GM11168 (cell line): ENCODE data around the gene NXPH3.

ENCODE experiments used
- in situ Hi-C: fragments of 300-500 bp; cut with MboI; formaldehyde crosslinking; loops from one replicate; pipeline ENCODE4 v1.12.0; 2022; ENCODE audit warnings: low sequenced_read_pairs; ENCODE audit not compliant: unreplicated experiment

Gene NXPH3

DNA sequence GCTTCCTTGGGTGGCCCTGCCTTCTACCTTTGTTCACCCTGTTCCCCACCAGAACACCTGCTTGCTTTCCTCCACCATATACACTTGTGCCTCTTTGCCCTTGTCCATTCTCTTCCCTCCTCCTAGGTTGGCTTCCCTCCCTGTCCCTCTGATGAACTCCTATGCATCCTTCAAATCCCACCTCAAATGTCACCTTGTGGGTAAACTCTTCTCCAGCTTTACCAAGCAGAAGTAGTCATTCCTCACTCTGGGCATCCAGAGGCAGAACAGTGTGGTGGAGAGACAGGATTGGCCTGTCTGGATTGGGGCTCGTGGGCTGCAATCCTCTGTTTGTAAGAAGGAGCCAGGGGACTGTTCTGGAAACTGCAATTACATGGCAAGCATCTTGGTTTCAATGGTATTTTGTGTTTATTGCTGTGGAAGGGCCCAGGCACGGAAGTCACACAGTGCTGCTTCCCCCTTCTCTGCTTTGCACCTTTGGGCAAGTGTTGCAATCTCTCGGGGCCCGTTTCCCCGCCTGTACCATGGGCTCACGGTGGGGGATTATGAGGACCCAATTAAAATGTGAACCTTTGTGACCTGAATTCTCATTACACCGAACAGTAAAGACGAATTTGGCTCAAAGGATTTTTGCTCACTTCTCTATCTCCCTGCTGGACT, 21.9 kb upstream of the NXPH3 start:
- in situ Hi-C loops, result loop anchor here (25.0 kb wide), 1 partner anchor 433 kb away; the partner anchor contains the start of gene DLX3

GRCh38 chr17:49554694-49555494, 20.8 kb upstream of the NXPH3 start:
- in situ Hi-C loops, result loop anchor here (25.0 kb wide), 1 partner anchor 432 kb away; the partner anchor contains the start of gene DLX3

DNA sequence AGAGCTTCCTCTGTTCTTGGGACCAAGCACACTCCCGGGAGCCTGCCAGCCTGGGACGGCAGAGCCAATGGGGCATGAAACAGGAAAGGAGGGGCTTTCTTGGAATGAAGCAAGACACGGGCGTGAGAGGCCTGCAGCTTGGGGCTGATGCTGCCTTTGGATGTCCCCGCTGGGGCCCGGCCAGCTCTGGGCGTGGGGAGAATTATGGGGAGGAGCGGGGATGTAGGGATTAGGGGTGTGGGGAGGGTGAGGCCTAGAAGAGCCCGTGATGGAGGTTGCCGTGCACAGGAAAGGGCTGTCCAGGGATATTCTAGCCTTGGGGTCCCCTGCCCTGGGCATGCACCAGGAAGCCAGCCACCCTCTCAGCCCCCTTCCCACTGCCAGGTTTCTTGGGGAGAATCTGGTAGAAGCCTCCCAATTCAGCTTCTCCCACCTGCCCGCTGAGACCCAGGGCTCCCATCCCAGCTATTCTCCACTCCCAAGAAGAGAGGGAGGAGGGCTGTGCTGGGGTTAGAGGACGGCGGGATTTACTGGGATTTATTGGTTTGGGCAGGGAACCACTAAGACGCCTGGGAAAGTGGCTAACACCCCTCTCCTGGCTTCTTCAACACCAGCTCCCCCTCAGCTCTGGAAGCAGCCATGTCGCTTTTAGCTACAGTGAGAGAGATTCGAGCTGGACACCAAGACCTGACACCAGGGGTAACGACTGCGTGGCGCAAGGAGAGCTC, 20.0 kb upstream of the NXPH3 start:
- in situ Hi-C loops, result loop anchor here (25.0 kb wide), 1 partner anchor 432 kb away; the partner anchor contains the start of gene DLX3

GRCh38 chr17:49556223-49556943, 19.3 kb upstream of the NXPH3 start:
- in situ Hi-C loops, result loop anchor here (25.0 kb wide), 1 partner anchor 431 kb away; the partner anchor contains the start of gene DLX3

GRCh38 chr17:49557312-49558024, 18.2 kb upstream of the NXPH3 start:
- in situ Hi-C loops, result loop anchor here (25.0 kb wide), 1 partner anchor 430 kb away; the partner anchor contains the start of gene DLX3

DNA sequence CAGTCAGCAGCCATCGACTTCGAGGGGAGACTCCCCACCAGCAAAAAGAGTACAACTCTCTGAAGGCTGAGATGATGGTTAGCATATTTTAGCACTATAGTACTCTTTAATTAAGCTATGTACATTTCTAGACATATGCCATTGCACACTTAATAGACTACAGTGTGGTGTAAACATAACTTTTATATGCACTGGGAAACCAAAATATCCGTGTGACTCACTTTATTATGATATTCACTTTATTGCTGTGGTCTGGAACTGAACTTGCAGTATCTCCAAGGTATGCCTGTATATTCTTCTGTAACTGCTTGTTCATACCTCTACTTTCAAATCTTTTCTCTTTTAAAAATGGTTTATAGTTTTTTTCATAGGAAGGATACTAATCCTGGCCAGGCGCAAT, 11.0 kb upstream of the NXPH3 start:
- in situ Hi-C loops, result loop anchor here (5.0 to 25.0 kb wide), 4 partner anchors 130 to 423 kb away; partner anchors contain the start of genes DLX3 and KAT7

DNA sequence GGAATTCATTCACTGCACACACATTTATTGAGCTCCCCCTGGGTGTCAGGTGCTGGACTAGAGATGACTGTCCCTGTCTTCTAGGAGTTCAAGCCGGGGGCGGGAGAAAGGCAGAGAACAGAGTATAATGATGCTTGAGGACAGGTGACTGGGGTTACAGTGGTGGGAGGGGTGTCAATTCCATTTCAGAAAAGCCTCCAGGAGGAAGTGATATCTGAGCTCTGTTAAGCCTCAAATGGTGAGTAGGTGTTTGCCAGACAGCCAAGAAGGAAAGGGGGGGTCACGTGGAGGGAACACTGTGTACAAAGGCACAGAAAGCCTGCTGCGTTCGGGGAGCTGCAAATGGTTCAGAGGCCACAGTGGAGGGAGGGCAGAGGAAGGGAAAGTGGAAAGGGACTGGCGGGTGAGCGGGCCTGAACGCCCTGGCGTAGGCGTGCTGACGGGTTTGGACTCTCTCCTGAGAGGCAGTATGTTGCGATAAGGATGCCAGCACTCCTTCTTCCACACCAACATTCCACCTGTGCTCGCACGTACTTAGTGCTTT, 9.7 kb upstream of the NXPH3 start:
- in situ Hi-C loops, result loop anchor here (5.0 to 25.0 kb wide), 4 partner anchors 131 to 421 kb away; partner anchors contain the start of genes DLX3 and KAT7

DNA sequence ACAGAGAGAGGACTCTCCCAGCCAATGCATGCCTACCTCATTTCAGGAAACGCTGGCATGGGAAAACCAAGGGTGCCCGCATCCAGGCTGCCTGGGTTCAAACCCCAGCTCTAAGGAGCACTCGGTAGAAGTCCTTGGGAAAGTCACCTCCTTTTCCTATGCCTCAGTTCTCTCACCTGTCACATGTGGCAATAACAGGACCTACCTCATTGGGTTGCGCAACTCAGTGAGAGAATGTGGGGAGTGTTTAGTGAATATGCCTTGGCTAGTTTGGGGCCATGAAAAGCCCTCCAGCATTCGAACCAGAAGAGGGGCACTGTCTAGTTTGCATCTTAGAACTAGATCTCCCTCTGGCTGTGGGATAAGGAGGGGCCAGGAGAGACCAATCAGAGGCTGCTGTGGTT, 9.0 kb upstream of the NXPH3 start:
- in situ Hi-C loops, result loop anchor here (5.0 to 25.0 kb wide), 4 partner anchors 131 to 421 kb away; partner anchors contain the start of genes DLX3 and KAT7

GRCh38 chr17:49567104-49567521, 8.6 kb upstream of the NXPH3 start:
- in situ Hi-C loops, result loop anchor here (5.0 to 25.0 kb wide), 4 partner anchors 130 to 420 kb away; partner anchors contain the start of genes DLX3 and KAT7

DNA sequence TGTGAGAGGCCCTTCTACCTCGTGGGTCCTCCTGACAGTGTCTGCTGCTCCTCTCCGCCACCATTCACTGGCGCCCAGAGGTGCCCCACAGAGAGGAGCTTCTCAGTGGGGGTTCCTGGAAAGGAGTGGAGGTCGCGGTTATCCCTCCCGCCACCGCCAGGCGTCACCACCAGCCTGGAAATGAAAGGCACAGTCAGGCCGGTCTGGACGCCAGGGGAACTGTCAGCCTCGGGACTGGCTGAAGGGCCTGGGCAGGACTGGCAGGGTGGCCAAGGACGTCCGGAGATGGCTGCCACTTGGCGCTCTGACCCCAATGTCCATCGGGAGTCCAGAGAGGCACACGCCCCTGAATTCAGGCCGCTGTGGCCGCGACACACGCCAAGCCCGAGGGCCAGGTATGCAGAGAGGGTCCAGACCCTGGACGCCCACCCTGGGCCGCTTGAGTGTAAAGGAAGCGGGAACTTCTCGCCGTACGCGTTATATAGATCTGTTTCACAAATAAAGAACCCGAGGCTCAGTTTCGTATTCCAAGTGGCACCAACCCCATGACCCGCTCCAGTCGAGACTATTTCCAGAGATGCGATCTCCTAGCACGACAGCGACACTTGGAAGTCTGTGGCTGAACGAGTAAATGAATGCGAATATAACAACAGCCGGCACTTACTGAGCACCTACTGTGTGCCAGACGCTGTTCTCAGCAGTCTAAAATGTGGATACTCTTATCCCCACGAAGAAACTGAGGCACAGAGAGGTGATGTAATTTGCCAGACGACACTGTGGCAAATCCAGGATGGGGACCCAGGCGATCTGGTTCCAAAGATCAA, 7.6 kb upstream of the NXPH3 start:
- in situ Hi-C loops, result loop anchor here (5.0 to 25.0 kb wide), 4 partner anchors 129 to 419 kb away; partner anchors contain the start of genes DLX3 and KAT7

DNA sequence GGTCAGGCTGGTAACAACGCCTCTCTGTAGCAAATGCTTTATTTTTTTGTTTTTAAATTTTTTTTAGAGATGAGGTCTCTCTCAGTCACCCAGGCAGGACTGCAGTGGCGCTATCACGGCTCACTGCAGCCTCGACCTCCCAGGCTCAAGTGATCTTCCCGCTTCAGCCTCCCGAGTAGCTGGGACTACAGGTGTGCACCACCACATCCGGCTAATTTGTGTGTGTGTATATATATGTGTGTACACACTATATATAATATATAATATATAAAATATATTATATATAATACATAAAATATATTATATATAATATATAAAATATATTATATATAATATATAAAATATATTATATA, 7.0 kb upstream of the NXPH3 start:
- in situ Hi-C loops, result loop anchor here (5.0 to 25.0 kb wide), 4 partner anchors 129 to 419 kb away; partner anchors contain the start of genes DLX3 and KAT7

DNA sequence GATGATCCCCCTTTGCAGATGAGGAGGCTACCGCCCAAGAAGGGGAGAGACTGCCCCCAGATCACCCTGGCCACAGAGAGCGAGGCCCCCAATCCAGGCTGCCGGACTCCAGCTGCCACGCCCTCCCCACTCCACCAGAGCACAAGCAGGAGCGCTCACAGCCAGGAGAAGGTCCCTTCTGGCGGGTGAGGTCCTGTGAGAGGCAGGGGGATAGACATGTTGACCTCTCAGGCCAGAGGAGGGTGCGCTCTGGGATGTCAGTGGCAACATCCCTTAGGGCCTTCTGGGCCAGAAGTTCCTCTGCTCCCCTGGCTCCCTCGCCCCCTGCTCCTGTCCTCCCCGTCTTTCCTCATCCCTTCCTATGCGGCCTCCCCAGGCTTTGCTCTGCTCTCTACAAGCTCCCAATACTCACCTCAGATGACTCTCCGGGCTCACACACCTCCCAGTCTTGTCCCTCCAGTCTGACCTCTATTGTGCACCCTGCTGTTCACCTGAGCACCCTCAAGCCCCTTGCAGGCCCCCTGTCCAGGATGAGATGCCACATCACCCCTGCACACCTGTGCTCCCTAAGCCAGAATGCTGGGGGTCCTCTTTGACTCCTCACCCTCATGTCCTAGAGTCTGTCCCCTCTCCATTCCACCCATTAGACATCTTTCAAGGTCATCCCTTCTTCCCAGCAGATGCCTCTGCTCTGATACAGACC, 5.0 kb upstream of the NXPH3 start:
- in situ Hi-C loops, result loop anchor here (25.0 kb wide), 1 partner anchor 417 kb away; the partner anchor contains the start of gene DLX3

GRCh38 chr17:49571283-49571682, 4.4 kb upstream of the NXPH3 start:
- in situ Hi-C loops, result loop anchor here (25.0 kb wide), 1 partner anchor 416 kb away; the partner anchor contains the start of gene DLX3

DNA sequence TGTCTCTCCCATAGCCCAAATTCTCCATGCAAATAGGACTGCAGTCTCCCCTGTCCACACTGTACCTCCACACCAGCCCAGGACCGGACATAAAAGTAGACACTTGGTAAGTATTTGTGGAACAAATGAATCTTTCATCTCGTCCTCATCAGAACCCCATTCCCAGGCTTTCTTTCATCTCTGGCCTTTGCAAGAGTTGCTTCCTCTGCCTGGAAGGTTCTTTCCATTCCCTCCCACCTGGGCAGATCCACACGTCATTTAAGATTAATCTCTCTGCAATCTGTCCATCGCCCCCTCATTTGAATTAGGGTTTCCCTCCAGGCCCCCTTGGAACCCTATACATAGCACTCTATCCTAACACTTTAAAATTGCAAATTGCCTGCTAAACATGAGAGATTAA, 3.9 kb upstream of the NXPH3 start:
- in situ Hi-C loops, result loop anchor here (25.0 kb wide), 1 partner anchor 416 kb away; the partner anchor contains the start of gene DLX3

DNA sequence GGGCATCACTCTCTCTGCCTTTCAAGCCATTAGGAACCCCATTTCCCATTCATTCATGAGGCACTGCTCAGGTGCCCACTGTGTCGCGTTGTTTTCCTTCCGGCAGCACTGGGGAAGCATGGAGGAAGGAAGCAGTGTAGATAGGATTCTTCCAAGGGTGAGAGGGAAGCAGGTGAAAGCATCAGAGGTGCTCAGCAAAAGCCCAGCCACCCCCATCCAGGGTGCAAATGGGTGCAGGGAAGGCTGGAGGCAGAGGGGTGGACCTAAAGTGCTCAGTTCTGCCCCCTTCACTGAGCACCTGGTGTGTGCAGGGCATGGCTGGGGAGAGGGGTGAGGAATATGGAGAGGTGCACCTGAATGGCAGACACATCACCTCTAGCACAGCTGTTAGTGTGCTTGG, 3.4 kb upstream of the NXPH3 start:
- in situ Hi-C loops, result loop anchor here (25.0 kb wide), 1 partner anchor 415 kb away; the partner anchor contains the start of gene DLX3

GRCh38 chr17:49572806-49573420, 2.8 kb upstream of the NXPH3 start:
- in situ Hi-C loops, result loop anchor here (25.0 kb wide), 1 partner anchor 414 kb away; the partner anchor contains the start of gene DLX3
